H1 (cell line): ENCODE results near the gene SNX30. TPM values are rescaled to one million over a fixed set of nuclear protein-coding genes. Genes with fewer than 3 reads are reported as not detected.

ENCODE experiments used
- CTCF ChIA-PET: fragments of 300-600 bp; sonication (Branson Sonifier 250); formaldehyde crosslinking; loops from one replicate; lab custom pipeline; 2021; ENCODE audit not compliant: partially characterized antibody; lab: Charles Lee
- POLR2A ChIA-PET: fragments of 300-600 bp; sonication (Branson Sonifier 250); formaldehyde crosslinking; loops from one replicate; lab custom pipeline; 2021; ENCODE audit warnings: inconsistent platforms; ENCODE audit not compliant: partially characterized antibody; lab: Charles Lee
- DNase-seq, 2 experiments: peaks; one replicate each; pipeline versions ENCODE4 v3.0.0 to v3.0.0-alpha.2; 2010 to 2022; ENCODE audit warnings: low spot score in 2 of 2, low read depth in 1 of 2, mixed read lengths in 1 of 2
- FAIRE-seq: peaks from 2 replicates; lab custom pipeline; 2011; peaks lifted over from hg19 to GRCh38; lab: Jason Lieb, UNC
- H2AFZ ChIP-seq: 2 replicates; pipeline ENCODE4 v1.8.1; 2012; ENCODE audit warnings: low read length, inconsistent platforms
- H2AK5ac ChIP-seq: 2 replicates; pipeline ENCODE4 v1.6.1; 2013; ENCODE audit warnings: low read depth, low read length
- H2BK120ac ChIP-seq: replicated peaks from 2 replicates; pipeline ENCODE3; 2013; ENCODE audit warnings: low read depth, low read length, inconsistent platforms
- H2BK12ac ChIP-seq: 2 replicates; pipeline ENCODE4 v1.6.1; 2013; ENCODE audit warnings: low read depth, low read length
- H2BK15ac ChIP-seq: 2 replicates; pipeline ENCODE4 v1.6.1; 2013; ENCODE audit warnings: low read length
- H2BK20ac ChIP-seq: 2 replicates; pipeline ENCODE4 v1.6.1; 2013; ENCODE audit warnings: low read length
- H2BK5ac ChIP-seq: 2 replicates; pipeline ENCODE4 v1.6.1; 2013; ENCODE audit warnings: low read depth, low read length
- H3K14ac ChIP-seq: 2 replicates; pipeline ENCODE4 v1.6.1; 2013; ENCODE audit warnings: inconsistent platforms; ENCODE audit not compliant: insufficient read length
- H3K18ac ChIP-seq: 2 replicates; pipeline ENCODE4 v1.6.1; 2013; ENCODE audit warnings: low read length; ENCODE audit errors: extremely low read depth
- H3K23ac ChIP-seq: 2 replicates; pipeline ENCODE4 v1.6.1; 2013; ENCODE audit warnings: inconsistent platforms; ENCODE audit not compliant: insufficient read length
- H3K23me2 ChIP-seq: 2 replicates; pipeline ENCODE4 v1.6.1; 2013; ENCODE audit warnings: low read depth, low read length
- H3K27ac ChIP-seq: 2 replicates; pipeline ENCODE4 v1.6.1; 2011; ENCODE audit warnings: low read depth, low read length, inconsistent platforms
- H3K27me3 ChIP-seq, 4 experiments: replicated peaks in 1 of 4; 1 replicate in 1 of 4; 2 replicates in 3 of 4; pipeline versions ENCODE4 v1.6.1 to v1.8.1; 2011 to 2013; ENCODE audit warnings: low read length in 3 of 4, mild to moderate bottlenecking in 3 of 4, inconsistent platforms in 2 of 4, mixed read lengths in 2 of 4, moderate library complexity in 1 of 4; ENCODE audit not compliant: control insufficient read depth in 3 of 4, insufficient read depth in 3 of 4; ENCODE audit errors: extremely low read depth in 1 of 4
- H3K36me3 ChIP-seq, 4 experiments: 2 replicates each; pipeline versions ENCODE4 v1.6.1 to v1.8.1; 2011 to 2013; ENCODE audit warnings: mild to moderate bottlenecking in 4 of 4, low read length in 3 of 4, moderate library complexity in 2 of 4, control low read depth in 1 of 4, inconsistent platforms in 1 of 4; ENCODE audit not compliant: insufficient read depth in 4 of 4, control insufficient read depth in 2 of 4
- H3K4ac ChIP-seq: replicated peaks from 2 replicates; pipeline ENCODE3; 2013; ENCODE audit warnings: low read length, low read depth, mixed read lengths, inconsistent platforms; ENCODE audit not compliant: insufficient read length
- H3K4me1 ChIP-seq, 4 experiments: replicated peaks in 1 of 4; 1 replicate in 1 of 4; 2 replicates in 3 of 4; pipeline versions ENCODE4 v1.6.1 to v1.8.1; 2011 to 2013; ENCODE audit warnings: low read length in 3 of 4, inconsistent platforms in 2 of 4, mixed read lengths in 1 of 4; ENCODE audit not compliant: insufficient read depth in 4 of 4, control insufficient read depth in 3 of 4
- H3K4me2 ChIP-seq, 2 experiments: 2 replicates each; pipeline versions ENCODE4 v1.6.1 to v1.8.1; 2011 to 2013; ENCODE audit warnings: low read depth in 2 of 2, low read length in 2 of 2, control low read depth in 1 of 2, inconsistent platforms in 1 of 2, mild to moderate bottlenecking in 1 of 2; ENCODE audit not compliant: insufficient read depth in 1 of 2
- H3K4me3 ChIP-seq, 4 experiments: fragments of 200-600, 300-600 bp in 1 of 4; sonication (generic), shearing (Covaris generic), sonication (Bioruptor Twin) in 1 of 4; 2 replicates each; pipeline versions ENCODE4 v1.5.1 to v1.8.1; 2011 to 2016; ENCODE audit warnings: low read length in 4 of 4, low read depth in 3 of 4, control low read depth in 2 of 4, inconsistent platforms in 2 of 4, mild to moderate bottlenecking in 2 of 4, mixed read lengths in 1 of 4, moderate library complexity in 1 of 4; ENCODE audit not compliant: insufficient read depth in 2 of 4; ENCODE audit errors: extremely low read depth in 1 of 4
- H3K56ac ChIP-seq: replicated peaks from 2 replicates; pipeline ENCODE3; 2013; ENCODE audit warnings: low read depth, mild to moderate bottlenecking, mixed read lengths, low read length, inconsistent platforms; ENCODE audit not compliant: insufficient read length
- H3K79me1 ChIP-seq: 2 replicates; pipeline ENCODE4 v1.6.1; 2013; ENCODE audit warnings: low read depth, low read length, control low read depth
- H3K79me2 ChIP-seq, 2 experiments: 2 replicates each; pipeline versions ENCODE4 v1.6.1 to v1.8.1; 2012 to 2013; ENCODE audit warnings: low read length in 2 of 2, mild to moderate bottlenecking in 2 of 2, inconsistent platforms in 1 of 2; ENCODE audit not compliant: insufficient read depth in 2 of 2, control insufficient read depth in 1 of 2
- H3K9ac ChIP-seq, 4 experiments: replicated peaks in 1 of 4; 1 replicate in 1 of 4; 2 replicates in 3 of 4; pipeline versions ENCODE4 v1.6.1 to v1.8.1; 2011 to 2013; ENCODE audit warnings: low read depth in 3 of 4, low read length in 3 of 4, control low read depth in 2 of 4, mild to moderate bottlenecking in 2 of 4, moderate library complexity in 2 of 4, inconsistent platforms in 1 of 4; ENCODE audit errors: extremely low read depth in 1 of 4
- H3K9me3 ChIP-seq, 2 experiments: 2 replicates each; pipeline versions ENCODE4 v1.6.1 to v1.8.1; 2012 to 2013; ENCODE audit warnings: mild to moderate bottlenecking in 2 of 2, moderate library complexity in 2 of 2, control low read depth in 1 of 2, inconsistent platforms in 1 of 2, low read depth in 1 of 2, low read length in 1 of 2, mixed read lengths in 1 of 2; ENCODE audit not compliant: insufficient read depth in 2 of 2
- H4K20me1 ChIP-seq, 2 experiments: replicated peaks in 1 of 2; 2 replicates each; pipeline versions ENCODE3 to v1.8.1; 2011 to 2013; ENCODE audit warnings: inconsistent platforms in 2 of 2, low read length in 2 of 2, mild to moderate bottlenecking in 1 of 2; ENCODE audit not compliant: insufficient read depth in 2 of 2, control insufficient read depth in 1 of 2
- H4K5ac ChIP-seq: 2 replicates; pipeline ENCODE4 v1.6.1; 2013; ENCODE audit warnings: low read length, low read depth, mixed read lengths, inconsistent platforms; ENCODE audit not compliant: insufficient read length
- H4K8ac ChIP-seq: 2 replicates; pipeline ENCODE4 v1.8.0; 2013; ENCODE audit warnings: mild to moderate bottlenecking, moderate library complexity, low read length, inconsistent platforms; ENCODE audit not compliant: insufficient read depth; ENCODE audit errors: extremely low read depth
- H4K91ac ChIP-seq: replicated peaks from 2 replicates; pipeline ENCODE3; 2013; ENCODE audit warnings: low read length, mixed read lengths, inconsistent platforms; ENCODE audit not compliant: insufficient read length
- ATF2 ChIP-seq: IDR thresholded peaks from 2 replicates; pipeline ENCODE4 v1.6.1; 2012; ENCODE audit warnings: low read length, inconsistent platforms
- JUN ChIP-seq: IDR thresholded peaks from 2 replicates; pipeline ENCODE4 v1.6.1; 2011; ENCODE audit warnings: low read depth, mild to moderate bottlenecking, improper control_type of control experiment, low read length
- MAFK ChIP-seq: IDR thresholded peaks from 2 replicates; pipeline ENCODE4 v1.6.1; 2012; ENCODE audit warnings: low read depth, mild to moderate bottlenecking, improper control_type of control experiment, low read length
- PHF8 ChIP-seq: fragments of 200-600 bp; sonication (generic); conservative IDR thresholded peaks from 2 replicates; pipeline ENCODE4 v1.7.1; 2012; ENCODE audit warnings: low read depth, mild to moderate bottlenecking, inconsistent platforms, low read length, moderate library complexity
- RBBP5 ChIP-seq: IDR thresholded peaks from 2 replicates; pipeline ENCODE4 v1.7.1; 2012; ENCODE audit warnings: low read depth, mild to moderate bottlenecking, inconsistent platforms, low read length, moderate library complexity, borderline replicate concordance
- WGBS, 2 experiments: shearing (Covaris generic) in 1 of 2; methylation state at CpG; one replicate each; pipeline versions ENCODE4 v1.1.6 to v1.1.7; 2013 to 2015; ENCODE audit warnings: low lambda C conversion rate in 2 of 2, mixed read lengths in 2 of 2, inconsistent platforms in 1 of 2, low coverage in 1 of 2, missing lambda C conversion rate in 1 of 2; ENCODE audit not compliant: insufficient replicate concordance in 2 of 2, insufficient coverage in 1 of 2, insufficient read length in 1 of 2; ENCODE audit errors: extremely low coverage in 1 of 2, missing lambda C conversion rate in 1 of 2; 5-methylcytosine and 5-hydroxymethylcytosine counted together
- polyA plus RNA-seq, 7 experiments: library from polyadenylated mRNA; depleted of rRNA in 3 of 7; stranded (reverse) in 5 of 7; unstranded in 2 of 7; fragments of >200 nt in 5 of 7; fragments of 200-250 nt in 2 of 7; gene quantifications; 1 replicate in 5 of 7; 2 replicates in 1 of 7; 4 replicates in 1 of 7; pipeline versions ENCODE4 v1.2.1 to v1.2.3, GENCODE V29; 2011 to 2013; ENCODE audit warnings: missing spikeins in 2 of 7, mixed read lengths in 2 of 7
- total RNA-seq: library from RNA; stranded (reverse); fragmentation: NEBNext Ultra II Directional; extraction: Animal tissue kit (Norgen Biotek cat#: 25700); gene quantifications from 2 replicates; pipeline ENCODE4 v1.2.1, GENCODE V29; 2021

The SNX30 gene
- total and polyA plus RNA-seq, 2 of the 8 experiments (the other 6 are each of a cell fraction or from before 2014, with no cell fraction given) = 4.0 to 12.2 TPM

GRCh38 chr9:112886351-112886750 lies 135.8 kb downstream of the SNX30 start:
- no peak overlapping the region for H2BK120ac ChIP-seq
- no peaks in the 10 kb centered on the region for H3K79me2 ChIP-seq
- no peak overlapping the region for H3K4ac ChIP-seq
- ChIA-PET CTCF (interaction anchor here (0.6 to 6.4 kb wide), 10 partner anchors 10 to 551 kb away, joined by 3 to 76 read pairs (median 20); no protein-coding TSS in a partner anchor), POLR2A (no interaction called here)
- H4K20me1 ChIP-seq = no peaks in the 10 kb centered on the region
- H3K4me2 ChIP-seq = no peak overlapping the region
- H4K5ac ChIP-seq = no peak overlapping the region
- H3K4me1 ChIP-seq = peaks cover 0 to 8% (median 4%) of the 10 kb centered on the region in 4 experiments; a peak in 4 of 7 replicates
- peaks cover 14 to 24% (median 21%) of the 10 kb centered on the region in 4 experiments for H3K27me3 ChIP-seq
- H3K36me3 ChIP-seq = no peaks in the 10 kb centered on the region
- H2BK12ac ChIP-seq = no peak overlapping the region
- FAIRE-seq (no peak), DNase-seq (no peak)
- WGBS, 2 experiments = 100% methylated on average over 4 of the region's 4 CpGs; no CpG with 5 or more reads in 1 of the 2 experiments
- H3K9me3 ChIP-seq = no peaks in the 10 kb centered on the region; a peak in 1 of 4 replicates
- H4K91ac ChIP-seq = no peak overlapping the region
- no peaks in the 10 kb centered on the region for H3K79me1 ChIP-seq
- no peak overlapping the region for H2BK15ac ChIP-seq
- no peak overlapping the region for H2BK5ac ChIP-seq
- no peak overlapping the region for H2AFZ ChIP-seq
- no peak overlapping the region for H3K56ac ChIP-seq
- no peak overlapping the region for H3K14ac ChIP-seq
- H3K4me3 ChIP-seq = no peak overlapping the region
- H3K9ac ChIP-seq = no peak overlapping the region
- H4K8ac ChIP-seq = no peak overlapping the region
- peaks cover 9% of the 10 kb centered on the region; the same call in 1 of the 2 replicates for H3K23me2 ChIP-seq
- H2AK5ac ChIP-seq = no peak overlapping the region
- no peak overlapping the region for H3K23ac ChIP-seq
- H2BK20ac ChIP-seq = no peak overlapping the region
- H3K27ac ChIP-seq = no peak overlapping the region
- no peak overlapping the region for H3K18ac ChIP-seq
- TF ChIP-seq MAFK (no peak), ATF2 (no peak), JUN (no peak), PHF8 (no peak), RBBP5 (no peak)
